Dermis lymphatic vessel endothelial cell (primary cell): Measurements from ENCODE around the gene SH3GLB2. TPM values are rescaled to one million over a fixed set of nuclear protein-coding genes. Genes with fewer than 3 reads are reported as not detected.

ENCODE experiments used
- total RNA-seq: library from RNA; depleted of rRNA; stranded (reverse); fragments of >200 nt; gene quantifications from 2 replicates; pipeline ENCODE4 v1.2.1, GENCODE V29; 2014

The SH3GLB2 gene
- 26.8 and 27.8 TPM in 2 replicates for total RNA-seq

DNA sequence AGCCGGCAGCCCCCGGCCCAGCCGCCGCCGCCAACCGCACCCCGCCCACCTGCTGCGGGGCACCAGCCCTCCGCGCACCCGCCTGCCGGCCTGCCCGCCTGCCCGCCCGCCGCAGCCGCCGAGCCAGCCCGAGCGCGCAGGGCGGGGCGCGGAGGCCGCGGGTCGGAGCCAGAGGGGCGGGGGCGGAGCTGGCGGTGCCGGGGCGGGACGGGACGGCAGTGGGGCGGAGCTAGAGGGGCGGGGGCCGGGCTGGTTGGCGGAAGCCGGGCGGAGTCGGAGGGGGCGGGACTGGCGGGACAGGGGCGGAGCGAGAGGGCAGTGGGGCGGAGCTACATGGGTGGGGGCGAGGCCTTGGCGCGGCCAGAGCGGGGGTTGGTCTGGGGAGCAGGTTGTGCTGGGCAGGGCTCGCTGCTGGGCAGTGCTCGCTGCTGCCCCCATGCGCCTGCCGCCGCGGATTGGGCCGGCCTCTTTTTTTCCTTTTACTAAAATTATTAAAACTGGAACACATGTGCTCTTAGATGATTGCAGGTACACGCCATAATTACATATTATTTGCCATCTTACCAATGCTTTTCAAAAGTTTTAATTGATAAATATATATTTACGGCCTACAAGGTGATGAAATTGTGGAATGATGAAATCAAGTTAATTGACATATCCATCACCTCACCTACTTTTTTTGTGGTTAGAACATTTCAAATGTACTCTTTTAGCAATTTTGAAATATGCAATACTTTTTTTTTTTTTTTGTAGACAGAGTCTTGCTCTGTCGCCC, at the start of gene SH3GLB2:
Gene SH3GLB2, minus strand, starts transcription at position 140 of the 775 bp plus-strand sequence. CDS start 177 bp downstream, outside the sequence.

DNA sequence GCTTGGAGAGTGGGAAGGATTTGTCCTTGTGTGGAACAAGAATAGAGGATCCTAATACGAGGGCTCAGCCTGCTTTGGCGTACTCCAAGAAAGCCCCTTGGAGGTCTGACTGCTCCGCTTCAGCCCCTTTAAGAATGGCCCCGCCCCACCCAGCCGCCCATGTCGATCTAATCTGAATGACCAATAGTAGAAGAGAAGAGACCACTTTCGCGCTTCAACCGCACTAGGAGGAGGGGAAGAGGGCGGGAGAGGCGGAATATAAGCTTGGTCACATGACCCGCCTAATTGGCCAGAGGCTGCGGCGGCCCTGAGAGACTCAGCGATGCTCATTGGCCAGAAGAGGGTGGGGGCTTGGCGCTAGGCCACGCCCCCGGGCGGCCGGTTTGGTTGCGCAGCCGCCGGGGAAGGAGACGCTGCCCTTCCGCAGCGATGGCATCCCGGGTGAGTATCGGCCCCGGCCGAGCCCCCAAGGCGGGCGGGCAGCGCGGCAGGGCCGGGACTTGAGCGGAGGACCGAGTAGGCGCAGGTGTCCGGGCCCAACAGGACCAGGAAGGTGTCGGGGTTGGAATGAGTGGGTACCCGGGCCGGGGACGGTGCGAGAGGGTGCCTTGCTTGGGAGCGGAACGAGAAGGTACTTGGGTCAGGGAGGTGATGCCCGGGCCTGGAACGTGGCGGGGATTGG, 8.3 kb upstream of the SH3GLB2 start, which contains the start of gene MIGA2:
Gene MIGA2, plus strand, starts transcription at position 386 of the 682 bp plus-strand sequence. CDS start 3,969 bp downstream, outside the sequence.

Other genes with a start within 250 kb of the SH3GLB2 start
- gene TBC1D13, start 241.1 kb downstream of the SH3GLB2 start, total RNA-seq: 11.3 and 12.5 TPM in 2 replicates
- gene ENDOG, start 209.8 kb downstream of the SH3GLB2 start, total RNA-seq: 18.0 and 18.6 TPM in 2 replicates
- 14.0 and 15.2 TPM in 2 replicates for gene SPOUT1, start 198.5 kb downstream of the SH3GLB2 start, total RNA-seq
- gene KYAT1, start 146.4 kb downstream of the SH3GLB2 start, total RNA-seq: 4.3 and 4.4 TPM in 2 replicates
- gene LRRC8A, start 146.2 kb downstream of the SH3GLB2 start, total RNA-seq: 52.6 and 91.1 TPM in 2 replicates
- gene PHYHD1, start 107.3 kb downstream of the SH3GLB2 start, total RNA-seq: 0.34 TPM in 1 of 2 replicates, not detected in the other
- gene DOLK, start 80.7 kb downstream of the SH3GLB2 start, total RNA-seq: 25.5 and 27.3 TPM in 2 replicates
- gene NUP188, start 80.6 kb downstream of the SH3GLB2 start, total RNA-seq: 36.3 and 43.2 TPM in 2 replicates
- 12.1 and 16.8 TPM in 2 replicates for gene MIGA2, start 8.3 kb upstream of the SH3GLB2 start, total RNA-seq
- 7.7 and 7.9 TPM in 2 replicates for gene DOLPP1, start 52.8 kb upstream of the SH3GLB2 start, total RNA-seq
- 25.4 and 25.8 TPM in 2 replicates for gene CRAT, start 82.5 kb upstream of the SH3GLB2 start, total RNA-seq
- gene PTPA, start 83.1 kb upstream of the SH3GLB2 start, total RNA-seq: 77.2 and 80.0 TPM in 2 replicates
- 16.4 and 20.4 TPM in 2 replicates for gene IER5L, start 149.9 kb upstream of the SH3GLB2 start, total RNA-seq